ENCODE data around the gene C2. TPM values are rescaled to one million over a fixed set of nuclear protein-coding genes. Genes with fewer than 3 reads are reported as not detected.
"Not testable (repeated sequence)": the region's sequence is repeated elsewhere in the genome, so short reads cannot be mapped to it uniquely, and the experiment has no call there.

Gene C2
- total RNA-seq, 1 experiment from 2014 or later, result not detected

GRCh38 chr6:31977816-31978431 lies 50.4 kb downstream of the C2 start:
- DNase-seq (ENCODE audit: low spot score), result no peak

- DNase-seq (ENCODE audit: low spot score), result no peak
Measured at GRCh38 chr6:31978831-31979230, 51.3 kb downstream of the C2 start.

- DNase-seq (ENCODE audit: low spot score), result no peak
Measured at GRCh38 chr6:31979238-31979898, 51.9 kb downstream of the C2 start.

- not testable (repeated sequence) for DNase-seq (ENCODE audit: low spot score)
Measured at GRCh38 chr6:31980195-31980876, 52.8 kb downstream of the C2 start.

GRCh38 chr6:31980998-31981397 lies 53.5 kb downstream of the C2 start:
- not testable (repeated sequence) for DNase-seq (ENCODE audit: low spot score)

- not testable (repeated sequence) for DNase-seq (ENCODE audit: low spot score)
Measured at GRCh38 chr6:31981744-31982143, 54.2 kb downstream of the C2 start, which contains the start of gene C4A. C4A (plus strand) TSS chr6:31982057; CDS start chr6:31982108, 51 bp downstream.

GRCh38 chr6:31989363-31989762 lies 61.8 kb downstream of the C2 start:
- DNase-seq (ENCODE audit: low spot score), result not testable (repeated sequence)

- not testable (repeated sequence) for DNase-seq (ENCODE audit: low spot score)
Measured at GRCh38 chr6:31994421-31994820, 66.9 kb downstream of the C2 start.

Other genes with a start within 250 kb of the C2 start
- gene LY6G5C, start 246.7 kb upstream of the C2 start, total RNA-seq (2014; rRNA removed; shearing (Covaris generic)), result not detected in 2 replicates
- 38.5 and 40.9 TPM in 2 replicates for gene ABHD16A, start 224.4 kb upstream of the C2 start, total RNA-seq (2014; rRNA removed; shearing (Covaris generic))
- gene LY6G6F, start 220.9 kb upstream of the C2 start, total RNA-seq (2014; rRNA removed; shearing (Covaris generic)), result not detected in 2 replicates
- gene LY6G6D, start 212.4 kb upstream of the C2 start, total RNA-seq (2014; rRNA removed; shearing (Covaris generic)), result not detected in 2 replicates
- not detected in 2 replicates for gene LY6G6C, start 206.0 kb upstream of the C2 start, total RNA-seq (2014; rRNA removed; shearing (Covaris generic))
- gene MPIG6B, start 204.3 kb upstream of the C2 start, total RNA-seq (2014; rRNA removed; shearing (Covaris generic)), result not detected in 2 replicates
- gene DDAH2, start 198.4 kb upstream of the C2 start, total RNA-seq (2014; rRNA removed; shearing (Covaris generic)), result 134 and 166 TPM in 2 replicates
- gene CLIC1, start 191.2 kb upstream of the C2 start, total RNA-seq (2014; rRNA removed; shearing (Covaris generic)), result 927 and 1,153 TPM in 2 replicates
- gene MSH5, start 187.7 kb upstream of the C2 start, total RNA-seq (2014; rRNA removed; shearing (Covaris generic)), result 3.2 and 6.1 TPM in 2 replicates
- gene SAPCD1, start 165.1 kb upstream of the C2 start, total RNA-seq (2014; rRNA removed; shearing (Covaris generic)), result 1.1 and 3.0 TPM in 2 replicates
- gene VWA7, start 150.4 kb upstream of the C2 start, total RNA-seq (2014; rRNA removed; shearing (Covaris generic)), result 0.60 and 3.2 TPM in 2 replicates
- 56.0 and 58.8 TPM in 2 replicates for gene VARS1, start 132.0 kb upstream of the C2 start, total RNA-seq (2014; rRNA removed; shearing (Covaris generic))
- gene LSM2, start 120.8 kb upstream of the C2 start, total RNA-seq (2014; rRNA removed; shearing (Covaris generic)), result 80.4 and 88.0 TPM in 2 replicates
- gene HSPA1L, start 112.4 kb upstream of the C2 start, total RNA-seq (2014; rRNA removed; shearing (Covaris generic)), result 1.4 and 3.0 TPM in 2 replicates
- 1.2 and 4.1 TPM in 2 replicates for gene HSPA1A, start 112.2 kb upstream of the C2 start, total RNA-seq (2014; rRNA removed; shearing (Covaris generic))
- gene HSPA1B, start 100.0 kb upstream of the C2 start, total RNA-seq (2014; rRNA removed; shearing (Covaris generic)), result 312 and 358 TPM in 2 replicates
- 101 and 107 TPM in 2 replicates for gene NEU1, start 64.9 kb upstream of the C2 start, total RNA-seq (2014; rRNA removed; shearing (Covaris generic))
- gene SLC44A4, start 48.7 kb upstream of the C2 start, total RNA-seq (2014; rRNA removed; shearing (Covaris generic)), result not detected in 2 replicates
- gene EHMT2, start 30.0 kb upstream of the C2 start, total RNA-seq (2014; rRNA removed; shearing (Covaris generic)), result 75.5 and 85.7 TPM in 2 replicates
- 1.3 and 4.1 TPM in 2 replicates for gene ZBTB12, start 25.6 kb upstream of the C2 start, total RNA-seq (2014; rRNA removed; shearing (Covaris generic))
- gene CFB, start 18.4 kb downstream of the C2 start, total RNA-seq (2014; rRNA removed; shearing (Covaris generic)), result 3.7 and 4.0 TPM in 2 replicates
- gene NELFE, start 31.3 kb downstream of the C2 start, total RNA-seq (2014; rRNA removed; shearing (Covaris generic)), result 92.1 and 117 TPM in 2 replicates
- 26.0 and 29.9 TPM in 2 replicates for gene SKIC2, start 31.5 kb downstream of the C2 start, total RNA-seq (2014; rRNA removed; shearing (Covaris generic))
- gene DXO, start 44.4 kb downstream of the C2 start, total RNA-seq (2014; rRNA removed; shearing (Covaris generic)), result 16.4 and 17.9 TPM in 2 replicates
- 1.2 and 1.6 TPM in 2 replicates for gene C4A, start 54.3 kb downstream of the C2 start, total RNA-seq (2014; rRNA removed; shearing (Covaris generic))
- 0.62 and 2.5 TPM in 2 replicates for gene C4B, start 87.1 kb downstream of the C2 start, total RNA-seq (2014; rRNA removed; shearing (Covaris generic))
- 0.05 TPM in 1 of 2 replicates, not detected in the other for gene CYP21A2, start 110.7 kb downstream of the C2 start, total RNA-seq (2014; rRNA removed; shearing (Covaris generic))
- gene TNXB, start 181.6 kb downstream of the C2 start, total RNA-seq (2014; rRNA removed; shearing (Covaris generic)), result 45.0 and 45.7 TPM in 2 replicates
- 19.9 and 22.2 TPM in 2 replicates for gene ATF6B, start 200.5 kb downstream of the C2 start, total RNA-seq (2014; rRNA removed; shearing (Covaris generic))
- 4.8 and 8.8 TPM in 2 replicates for gene FKBPL, start 202.6 kb downstream of the C2 start, total RNA-seq (2014; rRNA removed; shearing (Covaris generic))
- gene PRRT1, start 224.2 kb downstream of the C2 start, total RNA-seq (2014; rRNA removed; shearing (Covaris generic)), result not detected in 2 replicates
- 4.7 and 7.7 TPM in 2 replicates for gene PPT2, start 226.4 kb downstream of the C2 start, total RNA-seq (2014; rRNA removed; shearing (Covaris generic))
- 1.9 and 4.9 TPM in 2 replicates for gene EGFL8, start 236.9 kb downstream of the C2 start, total RNA-seq (2014; rRNA removed; shearing (Covaris generic))
- 29.6 and 36.2 TPM in 2 replicates for gene AGPAT1, start 248.4 kb downstream of the C2 start, total RNA-seq (2014; rRNA removed; shearing (Covaris generic))